Liver (tissue), 3 donors: ENCODE results near the gene ANKFN1.

Source experiments
- CTCF ChIP-seq: fragments of 150-350 bp; IDR thresholded peaks from 2 replicates; pipeline ENCODE4 v1.5.1; 2017; ENCODE audit warnings: improper control_type of control experiment, low read depth, low read length; ENCODE audit not compliant: missing input control
- EGR1 ChIP-seq, 2 donors: IDR thresholded peaks; 2 replicates each; pipeline ENCODE4 v1.6.1; 2016 to 2018; ENCODE audit warnings: antibody characterized with exemption in 2 of 2, low read depth in 2 of 2
- FOXA1 ChIP-seq: IDR thresholded peaks from 2 replicates; pipeline ENCODE4 v1.6.1; 2016; ENCODE audit warnings: antibody characterized with exemption
- GABPA ChIP-seq, 2 donors: IDR thresholded peaks in 1 of 2; conservative IDR thresholded peaks in 1 of 2; 2 replicates each; pipeline ENCODE4 v1.6.1; 2016; ENCODE audit warnings: antibody characterized with exemption in 2 of 2, mild to moderate bottlenecking in 1 of 2, moderate library complexity in 1 of 2
- JUND ChIP-seq, 2 donors: IDR thresholded peaks; 2 replicates each; pipeline ENCODE4 v1.6.1; 2016; ENCODE audit warnings: antibody characterized with exemption in 2 of 2
- RAD21 ChIP-seq, 2 donors: IDR thresholded peaks; 2 replicates each; pipeline ENCODE4 v1.6.1; 2016; ENCODE audit warnings: antibody characterized with exemption in 2 of 2, mild to moderate bottlenecking in 2 of 2
- REST ChIP-seq: IDR thresholded peaks from 2 replicates; pipeline ENCODE4 v1.6.1; 2016; ENCODE audit warnings: antibody characterized with exemption, mild to moderate bottlenecking
- SP1 ChIP-seq: IDR thresholded peaks from 2 replicates; pipeline ENCODE4 v1.6.1; 2018; ENCODE audit warnings: antibody characterized with exemption, mild to moderate bottlenecking
- TAF1 ChIP-seq: conservative IDR thresholded peaks from 2 replicates; pipeline ENCODE4 v1.6.1; 2016; ENCODE audit warnings: antibody characterized with exemption, mild to moderate bottlenecking
- YY1 ChIP-seq: IDR thresholded peaks from 2 replicates; pipeline ENCODE4 v1.6.1; 2016; ENCODE audit warnings: antibody characterized with exemption, mild to moderate bottlenecking
- ZBTB33 ChIP-seq: IDR thresholded peaks from 2 replicates; pipeline ENCODE4 v1.6.1; 2016; ENCODE audit warnings: antibody characterized with exemption
- TF ChIP-seq, protein P1 (sequence below): IDR thresholded peaks from 2 replicates; pipeline ENCODE4 v1.6.1; 2016; ENCODE audit warnings: antibody characterized with exemption
- donor health status: healthy.
- donor health status: healthy.

- TF ChIP-seq CTCF (no peak), JUND (IDR thresholded peaks at IDR 0.05) (no peak), TAF1 (no peak), REST (no peak), FOXA1 (no peak), YY1 (no peak), SP1 (no peak), ZBTB33 (no peak), EGR1 (IDR thresholded peaks at IDR 0.05; ENCODE audit: low read depth in 2 of 2) (no peak), RAD21 (IDR thresholded peaks at IDR 0.05) (no peak), GABPA (IDR thresholded peaks at IDR 0.05 in 1 of 2, conservative IDR thresholded peaks at IDR 0.05 in 1 of 2) (no peak)
- TF ChIP-seq, protein P1, sequence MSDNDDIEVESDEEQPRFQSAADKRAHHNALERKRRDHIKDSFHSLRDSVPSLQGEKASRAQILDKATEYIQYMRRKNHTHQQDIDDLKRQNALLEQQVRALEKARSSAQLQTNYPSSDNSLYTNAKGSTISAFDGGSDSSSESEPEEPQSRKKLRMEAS, result no peak
These were observed 77.4 kb downstream of the ANKFN1 start for GRCh38 chr17:56230660-56231059.
